Lung (tissue), 12 donors: ENCODE data around the gene SFMBT1. TPM values are rescaled to one million over a fixed set of nuclear protein-coding genes. Genes with fewer than 3 reads are reported as not detected.

ENCODE experiments used
- ATAC-seq: fragments of 200-7000 bp; cut with Tn5 transposase; one replicate; pipeline ENCODE4 v1.9.1; 2020; ENCODE audit warnings: moderate number of reproducible peaks; ENCODE audit not compliant: insufficient read depth, low FRiP score
- DNase-seq, 3 donors: peaks; one replicate each; pipeline ENCODE4 v3.0.0-alpha.2; 2013 to 2017
- H3K27ac ChIP-seq, 2 donors: one replicate each; pipeline ENCODE4 v1.5.1; 2013; ENCODE audit warnings: mild to moderate bottlenecking in 2 of 2, moderate library complexity in 2 of 2, control low read depth in 1 of 2, inconsistent platforms in 1 of 2, low read depth in 1 of 2, low read length in 1 of 2
- H3K27me3 ChIP-seq, 3 donors: one replicate each; pipeline ENCODE4 v1.5.1; 2013; ENCODE audit warnings: low read length in 2 of 3; ENCODE audit not compliant: control insufficient read depth in 3 of 3, insufficient read depth in 3 of 3
- H3K36me3 ChIP-seq, 4 donors: one replicate each; pipeline ENCODE4 v1.5.1; 2013; ENCODE audit warnings: low read length in 4 of 4, mild to moderate bottlenecking in 1 of 4, moderate library complexity in 1 of 4; ENCODE audit not compliant: control insufficient read depth in 4 of 4, insufficient read depth in 4 of 4
- H3K4me1 ChIP-seq, 5 donors: one replicate each; pipeline ENCODE4 v1.5.1; 2013; ENCODE audit warnings: low read length in 5 of 5, mild to moderate bottlenecking in 2 of 5, moderate library complexity in 1 of 5; ENCODE audit not compliant: control insufficient read depth in 5 of 5, insufficient read depth in 5 of 5
- H3K4me3 ChIP-seq: one replicate; pipeline ENCODE4 v1.5.1; 2013; ENCODE audit warnings: mild to moderate bottlenecking, control low read depth, moderate library complexity
- H3K9ac ChIP-seq, 2 donors: one replicate each; pipeline ENCODE4 v1.5.1; 2013; ENCODE audit warnings: low read length in 2 of 2, control low read depth in 1 of 2; ENCODE audit not compliant: insufficient read depth in 1 of 2
- H3K9me3 ChIP-seq, 4 donors: one replicate each; pipeline ENCODE4 v1.5.1; 2013; ENCODE audit warnings: low read length in 3 of 4, mild to moderate bottlenecking in 1 of 4, moderate library complexity in 1 of 4; ENCODE audit not compliant: control insufficient read depth in 4 of 4, insufficient read depth in 3 of 4
- WGBS, 2 donors: extraction: QIAGEN DNeasy Blood & Tissue Kit; methylation state at CpG; one replicate each; pipeline ENCODE4 v1.1.7; 2013; 5-methylcytosine and 5-hydroxymethylcytosine counted together
- polyA plus RNA-seq, 2 donors: library from polyadenylated mRNA; stranded (reverse); fragments of 200-250 nt; gene quantifications; one replicate each; pipeline ENCODE4 v1.2.1, GENCODE V29; 2013
- total RNA-seq, 2 donors: library from RNA; depleted of rRNA in 1 of 2; stranded (reverse); fragments of >200 nt in 1 of 2; gene quantifications; one replicate each; pipeline ENCODE4 v1.2.1, GENCODE V29; 2014 to 2021
- TF ChIP-seq, protein P1 (sequence below): IDR thresholded peaks from 2 replicates; pipeline ENCODE4 v1.5.1; 2012; ENCODE audit warnings: mild to moderate bottlenecking; ENCODE audit errors: control extremely low read depth, extremely low read depth
- donor health status: control.
- donor health status: control.
- donor health status: Bipolar disorder and iron deficiency.
- donor health status: healthy.
- donor health status: DM: yes; HTN: yes; CAD: no.

Gene SFMBT1
- total and polyA plus RNA-seq, 4 donors, result 3.4 to 19.2 (median 9.7) TPM

GRCh38 chr3:53032609-53033008 lies 13.3 kb downstream of the SFMBT1 start:
- H3K4me1 ChIP-seq, result peaks cover 0 to 3% (median 0%) of the 10 kb centered on the region in 5 donors
- no peak for DNase-seq
- H3K9me3 ChIP-seq, result no peaks in the 10 kb centered on the region
- H3K27me3 ChIP-seq, result no peaks in the 10 kb centered on the region
- TF ChIP-seq, protein P1, sequence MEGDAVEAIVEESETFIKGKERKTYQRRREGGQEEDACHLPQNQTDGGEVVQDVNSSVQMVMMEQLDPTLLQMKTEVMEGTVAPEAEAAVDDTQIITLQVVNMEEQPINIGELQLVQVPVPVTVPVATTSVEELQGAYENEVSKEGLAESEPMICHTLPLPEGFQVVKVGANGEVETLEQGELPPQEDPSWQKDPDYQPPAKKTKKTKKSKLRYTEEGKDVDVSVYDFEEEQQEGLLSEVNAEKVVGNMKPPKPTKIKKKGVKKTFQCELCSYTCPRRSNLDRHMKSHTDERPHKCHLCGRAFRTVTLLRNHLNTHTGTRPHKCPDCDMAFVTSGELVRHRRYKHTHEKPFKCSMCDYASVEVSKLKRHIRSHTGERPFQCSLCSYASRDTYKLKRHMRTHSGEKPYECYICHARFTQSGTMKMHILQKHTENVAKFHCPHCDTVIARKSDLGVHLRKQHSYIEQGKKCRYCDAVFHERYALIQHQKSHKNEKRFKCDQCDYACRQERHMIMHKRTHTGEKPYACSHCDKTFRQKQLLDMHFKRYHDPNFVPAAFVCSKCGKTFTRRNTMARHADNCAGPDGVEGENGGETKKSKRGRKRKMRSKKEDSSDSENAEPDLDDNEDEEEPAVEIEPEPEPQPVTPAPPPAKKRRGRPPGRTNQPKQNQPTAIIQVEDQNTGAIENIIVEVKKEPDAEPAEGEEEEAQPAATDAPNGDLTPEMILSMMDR, result no peak
- no peak overlapping the region for H3K9ac ChIP-seq
- no peak overlapping the region for H3K4me3 ChIP-seq
- no peak overlapping the region for H3K27ac ChIP-seq
- ATAC-seq, result no peak
- H3K36me3 ChIP-seq, result no peaks in the 10 kb centered on the region

DNA sequence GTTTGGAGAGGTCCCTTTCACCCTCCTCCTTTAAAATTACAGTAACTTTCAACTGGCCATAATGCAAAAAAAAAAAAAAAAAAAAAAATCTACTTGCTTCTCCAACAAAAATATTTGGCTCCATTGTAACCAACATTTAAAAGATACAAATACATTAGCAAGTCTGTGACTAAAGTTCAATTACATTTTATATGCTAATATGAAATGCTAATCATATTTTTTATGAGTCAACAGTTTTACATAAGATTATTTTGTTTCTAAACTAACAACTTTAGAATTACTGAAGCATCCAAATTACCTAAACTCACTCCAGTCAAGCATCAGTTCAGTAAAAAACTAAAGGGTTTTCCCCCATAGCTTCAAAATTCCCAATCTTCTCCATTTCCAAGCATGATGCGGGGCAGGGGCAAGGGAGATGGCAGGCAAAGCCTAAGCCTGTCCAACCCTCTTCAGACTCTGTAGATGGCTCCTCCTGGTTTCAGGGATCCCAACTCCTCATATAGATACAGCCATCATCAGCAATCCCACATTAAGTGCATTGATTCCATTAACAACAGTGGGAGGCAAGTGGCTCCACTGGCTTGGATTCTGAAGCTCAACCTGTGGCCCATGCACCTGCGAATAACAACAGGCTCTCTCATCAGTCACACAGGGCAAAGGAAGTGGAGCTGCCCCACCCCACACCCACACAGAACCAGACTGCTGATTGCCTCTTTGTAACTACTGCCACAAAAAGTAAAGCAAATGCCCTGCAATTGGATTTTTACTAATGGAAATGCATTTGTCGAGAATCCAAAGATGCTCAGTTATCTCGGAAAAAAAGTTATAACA lies 15.0 kb downstream of the SFMBT1 start:
- Histone ChIP-seq H3K36me3 (no peaks in the 10 kb centered on the region), H3K27me3 (no peaks in the 10 kb centered on the region), H3K4me1 (peaks cover 0 to 7% (median 3%) of the 10 kb centered on the region in 5 donors), H3K9ac (no peak overlapping the region), H3K27ac (no peak overlapping the region), H3K4me3 (no peak overlapping the region), H3K9me3 (no peaks in the 10 kb centered on the region)
- WGBS, 2 donors, result 84 to 85% methylated on average over 4 of the region's 4 CpGs
- DNase-seq (no peak), ATAC-seq (no peak)
- TF ChIP-seq, protein P1, result no peak

GRCh38 chr3:53028641-53029040 lies 17.2 kb downstream of the SFMBT1 start:
- H3K27me3 ChIP-seq, result no peaks in the 10 kb centered on the region
- no peak overlapping the region for H3K9ac ChIP-seq
- TF ChIP-seq, protein P1, result no peak
- H3K4me1 ChIP-seq, result peaks cover 0 to 7% (median 3%) of the 10 kb centered on the region in 5 donors
- WGBS, 2 donors, result 81 to 96% methylated on average over 7 of the region's 7 CpGs
- DNase-seq (no peak), ATAC-seq (no peak)
- no peak overlapping the region for H3K27ac ChIP-seq
- H3K36me3 ChIP-seq, result no peaks in the 10 kb centered on the region
- no peak overlapping the region for H3K4me3 ChIP-seq
- no peaks in the 10 kb centered on the region for H3K9me3 ChIP-seq
